A549 treated with CORT108297 at 1 μM for 4 hours (cell line): Measurements from ENCODE around the gene TAF13. TPM values are rescaled to one million over a fixed set of nuclear protein-coding genes. Genes with fewer than 3 reads are reported as not detected.

Source experiments
- total RNA-seq: library from RNA; stranded (reverse); fragments of 200-300 nt; extraction: Qiagen RNA extraction; gene quantifications from 5 replicates; pipeline ENCODE4 v1.2.3, GENCODE V29; 2022

Gene TAF13
- 23.6 to 41.4 TPM (median 29.0 TPM) in 5 replicates for total RNA-seq

GRCh38 chr1:109075531-109076490 is at the start of gene TAF13:
TSS of gene TAF13 (minus strand) at chr1:109076003. CDS start at chr1:109075947, 56 bp downstream.

GRCh38 chr1:109113590-109114341 is 38.0 kb upstream of the TAF13 start, which contains the start of gene ELAPOR1:
TSS of gene ELAPOR1 (plus strand) at chr1:109114115. CDS start at chr1:109114184, 69 bp downstream.

GRCh38 chr1:109090196-109091077 is 14.6 kb upstream of the TAF13 start, which contains the start of gene TMEM167B:
TSS of gene TMEM167B (plus strand) at chr1:109090764. CDS start at chr1:109090873, 109 bp downstream.

GRCh38 chr1:109041621-109042468 is 34.0 kb downstream of the TAF13 start, which contains the start of gene WDR47:
TSS of gene WDR47 (minus strand) at chr1:109042102. CDS start at chr1:109023512, 18,590 bp downstream.

Other genes with a start within 250 kb of the TAF13 start
- 0.64 to 1.1 TPM (median 0.77 TPM) in 5 replicates for gene AKNAD1, start 218.9 kb downstream of the TAF13 start, total RNA-seq
- gene GPSM2, start 199.0 kb downstream of the TAF13 start, total RNA-seq: 13.6 to 19.4 TPM (median 16.3 TPM) in 5 replicates
- gene CLCC1, start 112.5 kb downstream of the TAF13 start, total RNA-seq: 15.0 to 17.5 TPM (median 16.6 TPM) in 5 replicates
- 6.0 to 8.4 TPM (median 7.6 TPM) in 5 replicates for gene WDR47, start 33.9 kb downstream of the TAF13 start, total RNA-seq
- 8.2 to 9.6 TPM (median 8.7 TPM) in 5 replicates for gene TMEM167B, start 14.8 kb upstream of the TAF13 start, total RNA-seq
- 0.39 to 0.91 TPM (median 0.64 TPM) in 5 replicates for gene ELAPOR1, start 38.1 kb upstream of the TAF13 start, total RNA-seq
- 90.1 to 111 TPM (median 98.3 TPM) in 5 replicates for gene SARS1, start 137.9 kb upstream of the TAF13 start, total RNA-seq
- gene CELSR2, start 173.5 kb upstream of the TAF13 start, total RNA-seq: 3.8 to 5.8 TPM (median 5.6 TPM) in 5 replicates
- gene PSRC1, start 207.1 kb upstream of the TAF13 start, total RNA-seq: 18.1 to 27.7 TPM (median 25.9 TPM) in 5 replicates
- 0.37 TPM in 1 of 5 replicates, not detected in the others for gene MYBPHL, start 231.0 kb upstream of the TAF13 start, total RNA-seq